NCI-H2029 (cell line): ENCODE data around the gene PROKR1.
"Not testable (repeated sequence)": the region's sequence is repeated elsewhere in the genome, so short reads cannot be mapped to it uniquely, and the experiment has no call there.

Experiments used
- DNase-seq: peaks from one replicate; lab custom pipeline; 2025; lab: John Stamatoyannopoulos, UW

Gene PROKR1

GRCh38 chr2:68643011-68643873 lies at the start of gene PROKR1:
TSS of gene PROKR1 (plus strand) at chr2:68643579. CDS start at chr2:68645822, 2,243 bp downstream.
- DNase-seq: no peak

GRCh38 chr2:68594041-68594440 lies 49.3 kb upstream of the PROKR1 start:
- DNase-seq: no peak

- DNase-seq: no peak
These were observed 48.5 kb upstream of the PROKR1 start for GRCh38 chr2:68594674-68595492.

- not testable (repeated sequence) for DNase-seq
These were observed 47.9 kb upstream of the PROKR1 start for GRCh38 chr2:68595493-68595785.

GRCh38 chr2:68600495-68600894 lies 42.9 kb upstream of the PROKR1 start:
- not testable (repeated sequence) for DNase-seq

GRCh38 chr2:68603059-68603458 lies 40.3 kb upstream of the PROKR1 start:
- DNase-seq: no peak

- DNase-seq: no peak
These were observed 39.3 kb upstream of the PROKR1 start for GRCh38 chr2:68604077-68604476.

GRCh38 chr2:68605939-68606338 lies 37.4 kb upstream of the PROKR1 start:
- DNase-seq: no peak

GRCh38 chr2:68606759-68607158 lies 36.6 kb upstream of the PROKR1 start:
- DNase-seq: no peak

GRCh38 chr2:68607837-68608236 lies 35.5 kb upstream of the PROKR1 start:
- DNase-seq: no peak

- no peak for DNase-seq
These were observed 30.4 kb upstream of the PROKR1 start for GRCh38 chr2:68612765-68613519.

GRCh38 chr2:68620772-68621171 lies 22.6 kb upstream of the PROKR1 start:
- DNase-seq: no peak

- no peak for DNase-seq
These were observed 19.6 kb upstream of the PROKR1 start for GRCh38 chr2:68623820-68624219.

GRCh38 chr2:68627615-68628014 lies 15.8 kb upstream of the PROKR1 start:
- DNase-seq: no peak

- peak; percentile 7 for DNase-seq
These were observed 11.4 kb upstream of the PROKR1 start for GRCh38 chr2:68632021-68632420.

GRCh38 chr2:68637047-68637446 lies 6.3 kb upstream of the PROKR1 start:
- no peak for DNase-seq

- no peak for DNase-seq
These were observed 601 bp downstream of the PROKR1 start for GRCh38 chr2:68643874-68644485.

GRCh38 chr2:68645523-68645922 lies 2.1 kb downstream of the PROKR1 start:
- no peak for DNase-seq

- no peak for DNase-seq
These were observed 2.9 kb downstream of the PROKR1 start for GRCh38 chr2:68646303-68646702.

GRCh38 chr2:68650645-68651044 lies 7.3 kb downstream of the PROKR1 start:
- DNase-seq: no peak

- no peak for DNase-seq
These were observed 9.7 kb downstream of the PROKR1 start for GRCh38 chr2:68653034-68653433.

- DNase-seq: no peak
These were observed 10.2 kb downstream of the PROKR1 start for GRCh38 chr2:68653538-68653982.
